ENCODE measurements around the gene COPS2.

GRCh38 chr15:49171790-49172189, 16.4 kb upstream of the COPS2 start:
- TF ChIP-seq ZNF639 (CRISPR knock-in tag; conservative IDR thresholded peaks at IDR 0.05) (no peak), CTCF (CRISPR knock-in tag; IDR thresholded peaks at IDR 0.05) (no peak), ZMYM3 (CRISPR knock-in tag; IDR thresholded peaks at IDR 0.05) (no peak), FOXJ3 (CRISPR knock-in tag; IDR thresholded peaks at IDR 0.05; ENCODE audit: borderline replicate concordance) (no peak), ZNF775 (CRISPR knock-in tag; IDR thresholded peaks at IDR 0.05; ENCODE audit: borderline replicate concordance) (no peak), NR0B2 (CRISPR knock-in tag; IDR thresholded peaks at IDR 0.05) (no peak), REST (IDR thresholded peaks at IDR 0.05; ENCODE audit: borderline replicate concordance in 1 of 2, low read depth in 1 of 2, low read length in 2 of 2) (no peak), MYNN (CRISPR knock-in tag; IDR thresholded peaks at IDR 0.05; ENCODE audit: low read depth) (no peak), SP2 (CRISPR knock-in tag; IDR thresholded peaks at IDR 0.05) (no peak), RARA (CRISPR knock-in tag; IDR thresholded peaks at IDR 0.05) (no peak), ZNF432 (CRISPR knock-in tag; IDR thresholded peaks at IDR 0.05; ENCODE audit: borderline replicate concordance) (no peak), KAT2B (IDR thresholded peaks at IDR 0.05; ENCODE audit: borderline replicate concordance, low read depth, low read length) (no peak)

Measured in HepG2 (cell line).